GM21717 (cell line): Measurements from ENCODE around the gene AGPAT3.

Experiments used
- ATAC-seq: cut with Tn5 transposase; IDR thresholded peaks from one replicate; pipeline ENCODE4 v1.9.1; 2021; ENCODE audit warnings: mild to moderate bottlenecking, moderate library complexity; ENCODE audit not compliant: unreplicated experiment

Gene AGPAT3

GRCh38 chr21:43951911-43952703, 87.1 kb downstream of the AGPAT3 start:
- ATAC-seq: no peak

DNA sequence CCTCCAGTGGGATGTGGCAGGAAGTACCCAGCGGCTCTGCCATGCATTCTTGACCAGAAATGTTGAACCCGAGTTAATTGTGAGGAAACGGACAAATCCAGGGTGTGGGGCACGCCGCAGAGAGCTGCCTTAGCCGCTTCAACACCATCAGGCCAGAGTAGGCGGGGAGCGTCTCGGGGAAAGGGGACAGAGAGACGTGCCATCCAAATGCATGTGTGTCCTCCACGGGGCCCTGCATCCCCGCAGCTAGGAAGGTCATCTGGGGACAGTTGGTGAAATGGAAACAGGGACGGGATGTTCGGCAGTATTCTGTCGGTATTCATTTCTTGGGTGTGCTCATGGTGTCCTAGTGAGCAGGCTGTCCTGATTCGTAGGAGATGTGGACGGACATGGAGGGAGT, 88.0 kb downstream of the AGPAT3 start:
- ATAC-seq: no peak

DNA sequence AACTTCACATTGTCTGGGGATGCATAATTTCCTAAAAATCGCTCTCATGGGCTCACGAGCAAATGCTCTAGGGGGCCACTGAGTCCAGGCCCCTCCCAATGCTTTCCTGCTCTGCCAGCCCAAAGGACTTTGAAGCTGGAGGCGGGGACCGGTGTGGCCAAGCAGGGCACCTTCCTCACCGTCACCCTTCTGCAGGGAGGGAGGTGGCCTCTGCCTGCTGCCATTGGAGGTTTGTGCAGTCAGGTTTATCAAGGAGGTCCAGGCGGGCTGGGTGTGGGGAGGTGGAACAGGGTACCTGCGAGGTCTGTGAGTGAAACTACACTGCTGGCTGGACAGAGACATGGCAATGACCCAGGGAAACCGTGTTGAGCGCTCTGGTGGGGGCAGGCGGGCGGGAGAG, 89.0 kb downstream of the AGPAT3 start:
- ATAC-seq: no peak

- no peak for ATAC-seq
Measured at GRCh38 chr21:43954896-43955295, 89.9 kb downstream of the AGPAT3 start.

- no peak for ATAC-seq
Measured at GRCh38 chr21:43956019-43956669, 91.1 kb downstream of the AGPAT3 start.

GRCh38 chr21:43956670-43957035, 91.6 kb downstream of the AGPAT3 start:
- no peak for ATAC-seq

GRCh38 chr21:43957128-43957571, 92.1 kb downstream of the AGPAT3 start:
- ATAC-seq: no peak

- no peak for ATAC-seq
Measured at GRCh38 chr21:43957611-43958362, 92.8 kb downstream of the AGPAT3 start.

DNA sequence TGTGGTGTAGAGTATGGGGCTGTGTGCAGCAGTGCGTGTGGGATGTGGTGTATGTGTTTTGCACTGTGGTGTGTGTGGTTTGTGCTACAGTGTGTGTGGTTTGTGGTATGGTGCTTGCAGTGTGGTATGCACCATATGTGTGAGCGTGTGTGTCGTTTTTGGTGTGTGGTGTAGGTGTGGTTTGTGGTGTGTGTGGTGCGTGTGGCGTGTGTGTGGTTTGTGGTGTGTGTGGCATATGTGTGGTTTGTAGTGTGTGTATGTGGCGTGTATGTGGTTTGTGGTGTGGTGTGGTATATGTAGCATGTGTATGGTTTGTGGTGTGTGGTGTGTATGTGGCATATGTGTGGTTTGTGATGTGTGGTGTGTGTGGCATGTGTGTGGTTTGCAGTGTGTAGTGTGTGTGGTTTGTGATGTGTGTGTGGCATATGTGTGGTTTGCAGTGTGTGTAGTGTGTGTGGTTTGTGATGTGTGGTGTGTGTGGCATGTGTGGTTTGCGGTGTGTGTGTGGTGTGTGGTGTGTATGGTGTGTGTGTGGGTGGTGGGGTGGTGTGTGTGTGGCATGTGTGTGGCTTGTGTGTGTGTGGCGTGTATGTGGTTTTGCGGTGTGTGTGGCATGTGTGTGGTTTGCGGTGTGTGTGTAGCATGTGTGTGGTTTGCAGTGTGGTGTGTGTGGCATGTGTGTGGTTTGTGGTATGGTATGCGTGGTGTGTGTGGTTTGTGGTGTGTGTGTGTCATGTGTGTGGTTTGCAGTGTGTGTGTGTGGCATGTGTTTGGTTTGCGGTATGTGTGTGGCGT, 93.5 kb downstream of the AGPAT3 start:
- no peak for ATAC-seq

DNA sequence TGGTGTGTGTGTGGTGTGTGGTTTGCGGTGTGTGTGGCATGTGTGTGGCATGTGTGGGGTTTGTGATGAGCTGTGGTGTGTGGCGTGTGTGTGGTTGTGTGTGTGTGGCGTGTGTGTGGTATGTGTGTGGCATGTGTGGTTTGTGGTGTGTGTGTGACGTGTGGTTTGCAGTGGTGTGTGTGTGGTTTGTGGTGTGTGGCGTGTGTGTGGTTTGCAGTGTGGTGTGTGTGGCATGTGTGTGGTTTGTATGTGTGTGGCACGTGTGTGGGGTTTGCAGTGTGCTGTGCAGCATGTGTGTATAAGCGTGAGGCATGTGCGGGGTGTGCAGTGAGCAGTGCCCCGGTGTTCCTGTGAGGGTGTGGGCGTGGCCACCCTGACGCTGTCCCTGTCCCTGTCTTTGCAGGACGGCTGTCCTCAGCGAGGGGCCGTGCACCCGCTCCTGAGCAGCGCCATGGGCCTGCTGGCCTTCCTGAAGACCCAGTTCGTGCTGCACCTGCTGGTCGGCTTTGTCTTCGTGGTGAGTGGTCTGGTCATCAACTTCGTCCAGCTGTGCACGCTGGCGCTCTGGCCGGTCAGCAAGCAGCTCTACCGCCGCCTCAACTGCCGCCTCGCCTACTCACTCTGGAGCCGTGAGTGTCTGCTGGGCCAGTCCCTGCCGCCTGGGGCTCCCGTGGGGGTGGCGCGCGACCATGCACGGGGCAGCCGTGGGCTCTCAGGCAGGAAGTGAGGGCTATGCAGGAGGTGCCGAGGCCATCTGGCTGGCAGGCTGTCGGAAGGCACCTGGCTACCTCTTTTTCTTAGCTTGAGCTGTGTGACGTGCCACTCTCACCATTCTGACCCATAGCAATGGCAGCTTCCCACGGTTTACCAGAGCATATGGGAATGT, 94.5 kb downstream of the AGPAT3 start:
- ATAC-seq: no peak

DNA sequence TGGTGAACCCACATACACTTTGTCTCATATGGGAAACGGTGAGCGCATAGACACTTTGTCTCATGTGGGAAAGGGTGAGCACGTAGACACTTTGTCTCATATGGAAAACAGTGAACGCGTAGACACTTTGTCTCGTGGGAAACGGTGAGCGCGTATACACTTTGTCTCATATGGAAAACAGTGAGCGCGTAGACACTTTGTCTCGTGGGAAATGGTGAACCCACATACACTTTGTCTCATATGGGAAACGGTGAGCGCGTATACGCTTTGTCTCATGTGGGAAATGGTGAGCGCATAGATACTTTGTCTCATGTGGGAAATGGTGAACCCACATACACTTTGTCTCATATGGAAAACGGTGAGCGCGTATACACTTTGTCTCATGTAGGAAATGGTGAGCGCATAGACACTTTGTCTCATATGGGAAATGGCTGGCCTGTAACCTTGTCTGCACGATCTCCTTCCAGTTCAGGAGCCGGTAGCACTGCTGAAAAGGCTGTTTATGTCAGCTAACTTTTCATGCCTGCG, 96.4 kb downstream of the AGPAT3 start:
- no peak for ATAC-seq

- no peak for ATAC-seq
Measured at GRCh38 chr21:43965911-43966585, 101.0 kb downstream of the AGPAT3 start.

- ATAC-seq: no peak
Measured at GRCh38 chr21:43966946-43967512, 102.0 kb downstream of the AGPAT3 start.

- no peak for ATAC-seq
Measured at GRCh38 chr21:43967981-43968380, 103.0 kb downstream of the AGPAT3 start.

DNA sequence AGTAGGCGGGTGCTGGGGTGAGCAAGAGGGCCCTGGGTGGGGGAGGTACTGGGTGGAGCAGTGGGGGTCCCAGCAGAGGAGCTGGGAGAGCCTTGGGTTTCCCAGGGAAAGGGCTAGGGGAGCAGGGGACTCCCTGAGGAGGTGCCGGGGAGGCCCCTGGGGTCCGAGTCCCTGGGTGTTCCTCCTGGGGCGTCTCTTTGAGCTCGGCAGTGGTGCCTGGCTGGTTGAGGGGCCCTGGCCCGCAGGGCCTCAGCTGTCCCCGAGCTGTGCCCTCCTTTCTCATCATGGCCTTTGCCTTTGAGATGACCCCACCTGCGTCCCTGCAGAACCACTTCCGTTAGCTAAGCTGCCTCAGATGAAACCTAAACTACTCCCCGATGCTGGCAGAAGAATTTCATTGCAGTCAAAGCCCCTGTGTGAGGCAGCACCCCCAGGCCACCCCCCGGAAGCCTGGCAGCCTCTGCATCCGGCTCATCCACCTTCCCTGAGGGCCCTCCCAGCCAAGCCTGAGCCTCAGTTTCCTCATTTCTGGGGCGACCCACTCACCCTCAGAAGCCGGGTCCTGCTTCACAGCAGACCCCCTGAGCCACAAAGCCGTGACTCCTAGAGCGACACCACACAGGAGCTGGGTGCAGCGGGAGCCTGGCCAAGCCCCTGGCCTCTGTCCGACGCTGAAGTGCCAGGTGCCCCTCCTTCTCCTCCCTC, 103.5 kb downstream of the AGPAT3 start:
- ATAC-seq: no peak

- no peak for ATAC-seq
Measured at GRCh38 chr21:43969115-43969444, 104.1 kb downstream of the AGPAT3 start.

DNA sequence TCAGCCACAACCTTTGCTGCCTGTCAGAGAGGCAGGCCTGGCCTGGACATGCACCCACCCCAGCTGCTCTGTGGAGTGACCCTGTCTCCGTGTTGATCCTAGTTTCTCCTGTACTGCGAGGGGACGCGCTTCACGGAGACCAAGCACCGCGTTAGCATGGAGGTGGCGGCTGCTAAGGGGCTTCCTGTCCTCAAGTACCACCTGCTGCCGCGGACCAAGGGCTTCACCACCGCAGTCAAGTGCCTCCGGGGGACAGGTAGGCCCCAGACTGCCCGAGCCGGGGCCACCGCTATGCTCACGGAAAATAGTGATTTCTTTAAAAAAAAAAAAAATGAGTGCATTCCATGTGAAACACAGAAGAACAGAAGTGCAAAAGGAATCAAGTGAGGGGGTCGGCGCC, 105.5 kb downstream of the AGPAT3 start:
- no peak for ATAC-seq

DNA sequence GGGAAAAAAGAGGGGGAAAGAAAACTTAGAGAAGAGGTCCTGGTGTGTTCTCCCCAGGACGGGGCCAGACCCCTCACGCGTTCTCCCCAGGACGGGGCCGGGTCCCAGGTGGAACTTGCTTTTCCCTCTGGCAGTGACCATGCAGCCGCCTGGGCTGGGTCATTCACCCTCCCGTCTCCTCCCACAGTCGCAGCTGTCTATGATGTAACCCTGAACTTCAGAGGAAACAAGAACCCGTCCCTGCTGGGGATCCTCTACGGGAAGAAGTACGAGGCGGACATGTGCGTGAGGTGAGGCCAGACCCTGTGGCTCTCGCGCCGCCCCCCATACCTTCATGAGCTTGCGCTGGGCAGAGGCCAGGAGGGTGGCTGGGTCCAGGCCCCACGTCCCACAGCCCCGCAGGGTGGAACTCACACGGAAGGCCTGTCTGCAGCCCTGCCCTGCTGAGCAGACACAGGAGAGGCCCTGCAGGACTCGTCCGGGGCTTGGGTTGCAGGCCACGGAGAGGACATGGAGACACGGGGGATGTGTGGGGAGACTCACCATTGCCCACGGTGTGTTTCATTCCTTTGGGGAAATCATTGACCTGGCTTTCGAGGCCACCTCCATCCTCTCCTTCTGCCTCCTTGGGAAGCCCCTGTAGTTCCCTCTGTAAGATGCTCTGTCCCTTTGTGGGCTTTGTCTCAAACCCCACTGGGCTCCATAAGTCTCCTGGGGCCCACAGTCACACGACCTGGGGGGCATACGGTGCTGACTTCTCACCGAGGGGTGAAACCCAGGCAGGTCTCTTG, 106.4 kb downstream of the AGPAT3 start:
- no peak for ATAC-seq
